Posterior cingulate gyrus (tissue), 11 donors: ENCODE data around the gene CDH13.

Experiments used
- DNase-seq, 10 donors: peaks; one replicate each; pipeline versions ENCODE4 v3.0.0 to v3.0.0-alpha.2; 2020 to 2021; ENCODE audit warnings: mixed read lengths in 3 of 10
- intact Hi-C: fragments of 100-400 bp; cut with DNase I; formaldehyde crosslinking; loops from one replicate; pipeline ENCODE4 v1.15.1; 2023

The CDH13 gene

DNA sequence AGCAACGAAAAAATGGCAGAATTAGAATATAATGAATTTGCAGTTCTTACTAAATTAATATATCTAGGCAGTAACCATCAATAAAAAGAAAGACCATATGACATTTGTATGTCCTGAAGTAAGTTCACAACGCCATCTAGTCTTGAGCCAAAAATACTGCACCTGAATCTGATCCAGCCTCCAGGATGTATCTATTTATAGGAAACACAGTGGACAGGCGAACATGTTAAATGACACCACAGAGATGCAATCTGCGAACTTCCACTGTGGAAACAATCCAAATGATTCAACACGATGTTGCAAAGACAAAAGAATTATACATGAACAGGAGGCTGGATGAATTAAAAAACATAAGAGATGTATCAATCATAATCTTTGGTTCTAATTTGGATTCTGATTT, 197.6 kb downstream of the CDH13 start:
- intact Hi-C loops, result no loop called here

DNA sequence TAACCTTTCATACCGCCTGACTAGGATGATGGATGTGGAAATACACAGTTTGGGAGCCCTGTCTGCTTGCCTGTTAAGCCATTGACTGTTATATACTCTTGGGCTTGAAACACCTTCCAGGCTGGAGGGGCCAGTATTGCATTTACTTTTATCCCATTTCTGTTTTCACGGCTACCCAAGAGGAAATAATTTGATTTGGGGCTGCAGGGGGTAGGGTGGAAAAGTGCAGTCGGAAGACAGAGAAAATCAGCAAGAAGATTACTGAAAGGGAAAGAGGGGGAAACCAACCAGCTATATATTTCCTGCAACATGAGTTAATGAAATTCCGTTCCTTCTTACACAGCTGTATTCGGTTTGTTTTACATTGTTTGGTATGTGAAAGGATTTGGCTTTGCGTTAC, 202.5 kb downstream of the CDH13 start:
- intact Hi-C loops, result no loop called here
- DNase-seq, result no peak

More for the DNA sequence above, 197.6 kb downstream of the CDH13 start:
- DNase-seq, result no peak

DNA sequence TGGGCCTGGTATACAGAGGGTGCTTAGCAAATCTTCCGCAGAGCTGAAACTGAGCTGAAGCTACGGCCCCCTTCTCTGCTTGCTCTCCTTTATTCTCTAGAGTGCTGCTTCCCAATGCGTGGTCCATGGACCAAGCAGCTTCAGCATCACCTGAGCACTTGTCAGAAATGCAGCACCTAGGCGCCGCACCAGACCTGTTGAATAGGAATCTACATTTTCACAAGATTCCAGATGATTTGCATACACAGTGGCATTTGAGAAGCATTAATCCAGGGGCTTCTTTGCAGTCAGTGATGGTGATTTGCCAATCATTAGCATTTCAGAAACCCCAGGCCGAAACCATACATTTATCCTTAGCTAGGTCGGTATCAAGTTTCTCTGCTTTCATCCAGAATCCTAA, 204.2 kb downstream of the CDH13 start:
- intact Hi-C loops, result no loop called here
- no peak for DNase-seq

DNA sequence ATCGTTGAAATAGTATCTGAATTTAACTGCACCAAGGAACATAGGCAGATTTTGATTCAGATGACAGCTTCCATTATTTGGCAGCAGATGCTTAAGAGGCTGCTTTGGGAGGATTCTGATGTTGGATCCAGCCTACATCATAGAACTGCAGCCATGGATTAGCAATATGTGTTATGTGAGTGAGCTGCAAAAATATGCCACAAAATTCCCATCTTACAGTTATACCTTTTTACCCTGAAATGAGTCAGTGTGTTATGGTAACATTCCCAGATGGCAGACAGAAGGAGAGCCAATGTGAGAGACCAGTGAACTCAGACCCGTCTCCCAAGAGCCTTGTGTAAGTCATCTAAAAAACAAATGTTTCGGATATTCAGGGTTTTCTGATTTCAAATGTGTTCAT, 206.1 kb downstream of the CDH13 start:
- DNase-seq, result no peak
- intact Hi-C loops, result no loop called here

DNA sequence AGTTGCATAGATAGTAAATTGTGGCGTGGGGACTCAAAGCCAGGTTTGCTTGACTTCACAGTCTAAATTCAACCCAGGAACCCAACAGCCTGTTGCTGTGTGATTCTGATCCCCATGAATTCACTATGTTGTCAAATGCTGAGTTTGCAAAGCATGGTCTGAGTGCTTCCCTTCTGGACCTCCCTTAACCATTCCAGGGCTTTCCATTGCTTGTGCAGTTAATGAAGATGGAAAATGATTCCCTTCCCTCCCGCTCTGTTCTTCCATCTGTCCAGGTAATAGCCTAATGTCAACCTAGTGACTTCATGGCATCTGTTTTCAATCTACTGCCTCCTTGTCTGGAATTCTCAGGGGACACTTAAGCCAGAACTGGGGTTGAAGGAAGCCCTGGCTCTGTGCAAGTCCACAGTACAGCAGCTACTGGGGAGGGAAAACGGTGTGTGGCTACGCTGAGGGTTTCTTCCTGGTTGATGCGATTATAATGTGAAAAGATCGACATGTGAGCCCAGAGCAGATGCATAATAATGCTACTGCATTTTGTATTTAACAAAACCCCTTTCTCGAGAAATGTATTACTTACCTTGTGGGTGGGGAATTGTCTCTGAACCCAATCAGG, 206.7 kb downstream of the CDH13 start:
- intact Hi-C loops, result no loop called here
- no peak for DNase-seq

DNA sequence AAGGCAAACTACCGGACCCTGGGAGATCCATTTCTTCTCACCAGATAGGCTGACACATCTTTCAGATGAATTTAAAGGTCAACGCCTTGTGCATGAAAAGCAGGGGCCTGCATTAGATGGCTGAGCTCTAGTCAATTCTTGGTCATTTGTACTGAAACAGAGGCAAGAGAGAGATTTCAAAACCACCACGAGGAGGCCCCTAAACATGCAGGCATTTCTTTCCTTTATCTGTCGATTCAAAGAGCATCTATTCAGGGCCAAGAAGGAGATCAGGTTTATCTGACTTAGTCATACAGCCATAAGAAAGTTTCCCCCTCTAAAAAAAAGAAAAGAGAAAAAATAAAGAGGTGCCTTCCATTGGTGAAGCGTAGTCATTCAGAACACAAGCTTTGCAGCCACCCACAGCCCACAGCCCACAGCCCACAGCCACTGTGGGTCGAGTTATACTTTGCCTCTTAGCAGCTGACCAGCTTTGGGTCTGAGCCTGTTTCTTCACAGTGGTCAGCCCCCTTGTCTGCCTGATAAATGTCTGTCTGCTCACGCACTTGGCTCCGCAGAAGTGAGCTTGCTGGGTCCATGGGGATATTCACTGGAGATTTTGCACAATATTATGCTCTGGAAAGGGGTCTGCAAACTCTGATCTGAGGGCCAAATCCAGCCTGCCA, 207.5 kb downstream of the CDH13 start:
- DNase-seq, result no peak
- intact Hi-C loops, result no loop called here

DNA sequence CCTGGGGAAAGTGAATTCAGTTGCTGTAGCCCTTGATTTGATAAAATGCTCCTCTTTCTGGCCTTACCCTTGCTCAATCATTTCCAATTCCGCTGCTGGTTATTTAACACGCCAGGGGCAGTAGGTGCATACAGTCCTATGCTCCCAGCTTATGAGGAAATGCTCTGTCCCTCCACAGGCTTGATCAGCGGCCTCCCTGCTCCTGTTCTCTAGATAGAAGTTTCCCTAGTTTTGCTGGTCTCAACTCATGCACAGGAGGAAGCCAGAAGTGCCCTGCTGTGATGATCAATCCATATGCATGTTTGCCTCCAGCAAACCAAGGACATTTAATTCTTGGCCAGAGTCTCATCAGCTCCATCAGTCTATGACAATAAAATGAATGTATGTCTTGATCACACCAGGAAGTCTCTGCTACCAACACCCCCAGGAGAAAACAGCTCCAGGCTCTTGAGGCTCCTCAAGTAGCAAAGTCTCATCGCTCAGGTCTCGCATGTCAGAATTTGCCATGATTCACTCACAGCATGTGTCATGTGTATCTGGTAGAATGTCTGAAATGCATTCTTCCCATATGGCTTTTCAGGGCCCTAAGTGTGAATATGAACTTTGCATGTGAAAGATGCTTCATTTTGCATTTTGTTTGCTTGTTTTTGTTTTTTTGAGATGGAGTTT, 208.9 kb downstream of the CDH13 start:
- DNase-seq, result no peak
- intact Hi-C loops, result no loop called here

DNA sequence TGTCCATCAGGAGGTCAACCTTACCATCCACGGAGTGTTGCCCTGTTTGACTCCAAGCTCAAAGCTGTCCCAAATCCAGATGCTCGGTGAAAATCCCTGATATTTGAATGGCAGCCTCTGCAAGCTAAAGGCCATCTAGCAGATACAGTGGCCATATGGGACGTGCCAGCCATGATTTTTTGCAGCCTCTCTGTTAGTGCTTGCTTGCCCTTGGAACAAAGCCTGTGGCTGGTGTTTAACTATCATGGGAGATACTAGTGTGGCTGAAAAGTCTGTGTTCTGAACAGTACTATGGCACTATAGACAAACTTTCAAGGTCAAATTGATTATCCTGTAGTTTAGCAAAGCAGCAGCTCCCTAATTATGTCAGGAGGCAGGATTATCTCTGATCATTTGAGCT, 214.3 kb downstream of the CDH13 start:
- intact Hi-C loops, result no loop called here
- no peak for DNase-seq

DNA sequence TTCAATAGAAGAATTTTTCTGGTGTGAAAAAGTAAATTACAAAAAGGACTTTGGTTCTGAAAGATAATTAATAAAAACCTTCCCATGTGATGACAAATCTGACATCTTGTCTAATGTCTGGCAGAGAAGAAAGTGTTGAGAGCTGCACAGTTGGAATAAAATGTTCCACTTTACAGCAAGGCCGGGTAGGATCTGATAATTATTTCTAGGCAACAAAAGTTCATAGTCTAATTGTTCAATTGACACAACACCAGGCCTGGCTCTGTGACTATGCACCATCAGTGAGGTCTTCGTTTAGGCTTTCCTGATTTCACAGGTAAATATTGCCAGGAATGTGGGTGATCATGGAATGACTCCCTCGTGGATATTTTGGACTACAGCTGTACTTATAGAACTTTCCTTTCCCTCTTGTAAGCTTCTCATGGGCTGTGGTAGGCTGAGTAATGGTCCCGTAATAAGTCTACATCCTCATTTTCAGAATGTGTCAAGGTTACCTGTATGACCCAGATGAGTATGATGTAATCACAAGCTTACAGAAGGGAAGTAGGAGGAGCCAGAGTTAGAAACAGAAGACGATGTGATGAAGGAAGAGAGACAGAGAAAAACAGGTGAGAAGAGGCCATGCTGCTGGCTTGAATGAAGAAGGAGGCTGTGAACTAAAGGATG, 217.0 kb downstream of the CDH13 start:
- DNase-seq, result no peak
- intact Hi-C loops, result no loop called here

DNA sequence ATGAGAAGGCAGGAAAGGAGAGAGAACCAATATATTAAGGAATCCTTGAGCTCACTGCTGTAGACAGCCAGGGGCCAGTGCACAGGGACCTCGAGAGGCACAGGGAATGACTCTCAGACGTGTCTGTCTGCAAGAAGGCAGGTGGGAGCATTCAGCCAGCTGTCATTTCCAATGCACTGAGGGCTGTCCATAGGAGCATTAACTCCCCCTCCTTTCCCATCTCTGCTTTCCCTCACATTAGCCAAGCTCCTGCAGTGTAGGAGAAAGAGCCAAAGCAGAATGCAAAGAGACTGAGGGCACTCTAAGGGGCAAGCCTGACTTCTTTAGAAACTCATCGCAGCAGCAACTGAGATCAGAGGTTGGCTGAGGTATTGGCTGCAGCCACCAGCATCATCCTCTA, 218.3 kb downstream of the CDH13 start:
- intact Hi-C loops, result no loop called here
- DNase-seq, result no peak

DNA sequence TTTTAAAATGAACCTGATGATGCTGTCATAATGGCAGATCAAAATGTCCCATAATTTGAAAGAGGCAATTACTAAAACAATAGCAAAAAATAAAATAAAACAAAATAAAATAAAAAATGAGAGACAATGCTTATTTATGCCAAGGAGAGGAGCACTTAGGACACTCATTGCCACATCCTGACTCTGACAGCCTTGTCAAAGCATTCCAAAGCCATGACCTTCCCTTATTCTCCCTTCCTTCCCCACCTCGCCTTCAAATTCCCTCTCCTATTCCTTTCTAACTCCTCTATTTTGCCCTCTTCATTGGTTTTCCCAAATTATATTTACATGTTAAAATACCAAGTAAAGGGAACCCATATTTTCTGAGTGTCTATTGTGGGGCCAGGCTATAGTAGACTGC, 220.0 kb downstream of the CDH13 start:
- intact Hi-C loops, result no loop called here
- DNase-seq, result no peak

DNA sequence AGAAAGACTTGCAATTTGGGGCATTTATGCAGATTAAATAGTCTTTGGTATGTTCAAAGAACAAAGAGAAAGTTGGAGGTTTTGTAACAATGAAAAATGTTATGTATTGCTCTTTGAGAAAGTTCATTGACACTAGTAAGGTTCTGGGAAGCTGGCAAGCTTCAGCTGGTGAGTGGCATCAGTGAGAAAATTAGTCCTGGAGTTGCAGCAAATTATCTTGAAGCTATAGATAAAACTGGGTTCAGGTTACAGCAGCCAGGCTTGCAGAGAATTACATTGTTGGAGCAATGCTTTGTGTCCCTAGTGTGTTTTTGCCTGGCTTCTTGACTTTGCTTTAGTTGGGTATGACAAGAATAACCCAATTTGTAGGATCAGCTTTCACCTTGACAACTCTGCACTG, 221.2 kb downstream of the CDH13 start:
- no peak for DNase-seq
- intact Hi-C loops, result no loop called here

DNA sequence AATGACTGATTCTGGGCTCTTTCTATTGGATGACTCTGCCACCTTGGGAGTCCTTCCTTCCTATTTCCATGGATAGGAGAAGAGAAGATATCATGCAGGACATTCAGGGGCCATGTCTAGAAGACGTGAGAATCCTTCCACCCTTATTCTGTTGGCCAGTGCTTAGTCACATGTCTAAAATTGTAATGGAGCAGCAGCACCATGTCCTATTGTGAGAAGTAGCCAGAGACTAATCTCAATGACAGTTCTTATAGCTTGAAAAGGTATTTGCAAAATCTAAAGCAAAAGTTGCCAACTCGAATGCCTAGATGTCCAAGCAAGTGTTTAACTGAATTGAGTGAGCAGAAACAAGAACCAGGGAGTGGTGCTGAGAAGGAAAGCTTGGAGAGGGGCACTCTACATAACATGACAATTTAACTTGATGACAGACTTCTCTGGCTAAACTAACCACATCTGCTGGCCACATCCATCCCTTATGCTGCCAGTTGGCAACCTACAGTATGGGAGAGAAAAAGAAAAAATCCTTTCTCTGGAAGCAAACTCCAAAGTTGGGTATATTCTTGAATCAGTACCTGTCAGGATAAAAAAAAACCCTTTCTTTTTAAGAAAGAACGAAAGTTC, 225.7 kb downstream of the CDH13 start:
- DNase-seq, result no peak
- intact Hi-C loops, result no loop called here

DNA sequence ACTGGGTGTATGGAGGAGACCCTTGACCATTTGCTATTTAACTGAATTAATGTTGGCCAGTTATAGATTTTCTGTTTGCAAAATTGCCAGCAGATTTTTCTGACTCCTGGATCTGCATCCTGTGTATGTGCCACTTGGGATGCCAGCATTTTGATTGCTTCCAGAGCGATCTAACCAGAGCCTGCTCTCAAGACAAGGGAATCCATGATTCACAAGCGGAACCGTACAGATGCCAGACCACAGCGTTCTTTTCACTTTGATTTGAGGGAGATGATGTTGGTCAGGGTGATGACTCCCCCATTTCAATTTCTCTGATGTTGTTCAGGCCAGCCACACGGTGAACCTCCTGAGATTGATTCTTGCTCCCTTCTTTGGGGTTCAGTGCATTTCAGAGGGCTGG, 228.7 kb downstream of the CDH13 start:
- no peak for DNase-seq
- intact Hi-C loops, result no loop called here

DNA sequence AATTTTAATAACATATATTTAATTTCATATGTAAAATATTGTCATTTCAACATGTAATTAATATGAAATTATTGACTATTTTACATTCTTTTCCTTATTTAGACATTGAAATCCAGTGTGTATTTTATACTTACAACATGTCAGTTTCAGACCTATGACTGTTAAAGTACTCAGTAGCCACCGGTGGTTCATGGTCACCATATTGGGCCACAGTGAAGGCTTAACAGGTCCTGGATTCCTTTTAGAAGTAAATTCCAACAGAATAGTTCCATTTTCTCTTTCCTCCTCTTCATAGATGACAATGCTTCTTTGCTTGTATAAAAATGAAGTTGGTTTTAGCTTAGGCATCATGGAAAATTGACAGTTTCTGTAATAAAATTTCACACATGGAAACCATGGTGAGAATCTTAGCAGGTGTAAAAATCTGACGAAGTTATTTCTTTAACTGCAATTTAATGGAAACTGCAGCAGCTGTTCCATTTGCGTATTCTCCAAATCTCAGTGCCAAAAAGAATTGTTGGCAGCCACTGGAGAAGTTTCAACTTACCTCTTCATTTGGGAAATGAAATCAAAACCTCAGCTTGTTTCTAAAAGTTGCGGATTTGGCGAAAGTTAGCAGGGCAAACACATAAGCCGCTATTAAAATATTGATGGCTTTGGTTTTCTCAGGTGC, 231.1 kb downstream of the CDH13 start:
- no peak for DNase-seq

DNA sequence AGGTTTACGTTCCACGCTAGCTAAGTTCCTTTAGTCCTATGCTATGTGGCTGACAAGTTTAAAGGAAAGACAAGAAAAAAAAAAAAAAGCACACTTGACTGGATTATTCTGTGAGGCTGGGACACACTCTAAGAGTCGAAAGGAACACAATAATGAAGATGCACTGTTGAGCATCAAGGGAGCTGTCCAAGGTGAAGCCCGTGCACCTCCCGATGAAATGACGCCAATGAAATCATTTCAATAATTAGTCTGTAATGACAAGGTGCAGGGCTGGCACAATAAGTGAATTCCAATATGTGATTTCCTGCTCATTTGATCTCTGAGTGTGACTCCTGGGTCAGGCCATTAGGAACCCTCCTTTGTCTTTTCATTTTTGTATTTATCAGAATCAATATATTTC, 232.9 kb downstream of the CDH13 start:
- no peak for DNase-seq
- intact Hi-C loops, result no loop called here

More for the DNA sequence above, 231.1 kb downstream of the CDH13 start:
- intact Hi-C loops, result no loop called here

DNA sequence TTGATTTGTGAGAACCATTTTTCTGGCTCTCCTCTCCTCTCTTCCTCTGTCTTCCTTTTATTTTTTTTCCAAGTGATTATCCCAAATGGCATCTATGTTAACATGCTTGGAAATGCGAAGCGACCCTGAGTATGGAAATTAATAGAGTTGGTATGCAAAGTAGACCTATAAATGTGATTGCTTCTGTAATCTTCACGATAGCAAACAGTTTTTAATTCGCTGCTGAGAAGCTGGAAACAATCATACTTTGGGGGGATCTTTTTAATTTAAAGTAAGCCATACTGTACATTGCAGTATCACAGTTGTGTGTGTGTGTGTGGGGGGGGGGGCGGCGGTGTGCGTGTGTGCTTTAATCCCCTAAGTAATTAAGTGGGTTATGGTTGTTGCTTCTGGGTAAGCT, 233.3 kb downstream of the CDH13 start:
- no peak for DNase-seq
- intact Hi-C loops, result no loop called here

DNA sequence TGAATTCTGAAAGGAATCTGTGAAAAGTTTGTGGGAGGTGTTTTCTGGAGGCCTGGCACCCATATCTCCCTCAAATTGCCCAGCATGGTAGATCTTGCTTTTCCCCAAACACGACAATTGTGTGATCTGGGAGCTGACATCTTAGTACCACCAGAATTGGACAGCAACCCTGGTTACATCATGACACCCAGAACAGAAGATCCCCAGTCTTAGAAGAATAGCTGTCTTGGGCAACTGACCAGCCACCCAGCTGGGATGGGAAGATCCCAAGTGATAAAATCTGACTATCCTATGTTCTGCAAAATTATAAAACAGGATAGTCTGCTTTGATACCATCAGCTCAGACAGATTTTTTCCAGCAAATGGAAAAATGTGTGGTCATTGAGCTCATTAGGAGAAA, 235.3 kb downstream of the CDH13 start:
- intact Hi-C loops, result no loop called here
- DNase-seq, result peak in 1 of 10 donors; percentile 54

DNA sequence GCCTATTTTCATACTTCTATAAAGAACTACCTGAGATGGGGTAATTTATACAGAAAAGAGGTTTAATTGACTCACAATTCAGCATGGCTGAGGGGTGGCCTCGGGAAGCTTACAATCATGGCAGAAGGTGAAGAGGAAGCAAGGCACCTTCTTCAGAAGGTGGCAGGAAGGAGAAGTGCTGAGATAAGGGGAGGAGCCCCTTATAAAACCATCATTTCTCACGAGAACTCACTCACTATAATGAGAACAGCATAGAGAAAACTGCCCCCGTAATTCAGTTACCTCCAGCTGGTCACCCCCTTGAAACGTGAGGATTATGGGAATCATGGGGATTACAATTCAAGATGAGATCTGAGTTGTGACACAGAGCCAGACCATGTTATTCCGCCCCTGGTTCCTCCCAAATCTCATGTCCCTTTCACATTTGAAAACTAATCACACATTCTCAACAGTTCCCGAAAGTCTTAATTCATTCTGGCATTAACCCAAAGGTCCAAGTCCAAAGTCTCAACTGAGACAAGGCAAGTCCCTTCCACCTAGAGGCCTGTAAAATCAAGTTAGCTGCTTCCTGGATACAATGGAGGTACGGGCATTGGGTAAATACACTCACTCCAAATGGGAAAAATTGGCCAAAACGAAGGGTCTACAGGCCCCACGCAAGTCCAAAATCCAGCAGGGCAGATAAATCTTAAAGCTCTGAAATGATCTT, 237.7 kb downstream of the CDH13 start:
- intact Hi-C loops, result no loop called here
- no peak for DNase-seq

DNA sequence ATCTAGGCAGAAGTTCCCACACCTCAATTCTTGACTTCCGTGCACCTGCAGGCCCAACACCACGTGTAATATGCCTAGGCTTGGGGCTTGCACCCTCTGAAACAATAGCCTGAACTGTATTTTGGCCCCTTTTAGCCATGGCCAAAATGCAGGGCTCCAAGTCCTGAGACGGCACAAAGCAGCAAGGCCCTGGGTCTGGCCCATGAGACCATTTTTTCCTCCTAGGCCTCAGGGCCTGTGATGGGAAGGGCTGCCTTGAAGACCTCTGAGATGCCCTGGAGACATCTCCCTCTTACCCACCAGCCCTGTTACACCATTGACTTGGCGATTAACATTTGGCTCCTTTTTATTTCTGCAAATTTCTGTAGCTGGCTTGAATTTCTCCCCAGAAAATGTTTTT, 238.6 kb downstream of the CDH13 start:
- intact Hi-C loops, result no loop called here
- no peak for DNase-seq
